ENCODE data around the gene BOLA3.

- TF ChIP-seq CTCF (conservative IDR thresholded peaks at IDR 0.05): no peak
- TF ChIP-seq ZFX (IDR thresholded peaks at IDR 0.05): no peak
Observed at GRCh38 chr2:74095632-74096031, 52.1 kb downstream of the BOLA3 start.

All from C4-2B (cell line).